Skin epidermis (tissue), 12 donors: ENCODE measurements around the gene PHAX.
A peak's percentile ranks its signal among the peaks of the same experiment; 100 is the strongest.
"Not testable (repeated sequence)": the region's sequence is repeated elsewhere in the genome, so short reads cannot be mapped to it uniquely, and the experiment has no call there.

Source experiments
- H3K27ac ChIP-seq, 21 experiments: fragments of 200-600 bp; sonication (generic) in 11 of 21; one replicate each; pipeline ENCODE4 v1.5.0; 2020; ENCODE audit warnings: mild to moderate bottlenecking in 3 of 21, inconsistent platforms in 2 of 21, moderate library complexity in 2 of 21
- H3K4me3 ChIP-seq, 7 experiments: fragments of 200-600 bp; sonication (generic) in 2 of 7; one replicate each; pipeline ENCODE4 v1.5.0; 2020; ENCODE audit warnings: inconsistent platforms in 2 of 7, mild to moderate bottlenecking in 2 of 7, moderate library complexity in 1 of 7

The PHAX gene, protein sequence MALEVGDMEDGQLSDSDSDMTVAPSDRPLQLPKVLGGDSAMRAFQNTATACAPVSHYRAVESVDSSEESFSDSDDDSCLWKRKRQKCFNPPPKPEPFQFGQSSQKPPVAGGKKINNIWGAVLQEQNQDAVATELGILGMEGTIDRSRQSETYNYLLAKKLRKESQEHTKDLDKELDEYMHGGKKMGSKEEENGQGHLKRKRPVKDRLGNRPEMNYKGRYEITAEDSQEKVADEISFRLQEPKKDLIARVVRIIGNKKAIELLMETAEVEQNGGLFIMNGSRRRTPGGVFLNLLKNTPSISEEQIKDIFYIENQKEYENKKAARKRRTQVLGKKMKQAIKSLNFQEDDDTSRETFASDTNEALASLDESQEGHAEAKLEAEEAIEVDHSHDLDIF

DNA sequence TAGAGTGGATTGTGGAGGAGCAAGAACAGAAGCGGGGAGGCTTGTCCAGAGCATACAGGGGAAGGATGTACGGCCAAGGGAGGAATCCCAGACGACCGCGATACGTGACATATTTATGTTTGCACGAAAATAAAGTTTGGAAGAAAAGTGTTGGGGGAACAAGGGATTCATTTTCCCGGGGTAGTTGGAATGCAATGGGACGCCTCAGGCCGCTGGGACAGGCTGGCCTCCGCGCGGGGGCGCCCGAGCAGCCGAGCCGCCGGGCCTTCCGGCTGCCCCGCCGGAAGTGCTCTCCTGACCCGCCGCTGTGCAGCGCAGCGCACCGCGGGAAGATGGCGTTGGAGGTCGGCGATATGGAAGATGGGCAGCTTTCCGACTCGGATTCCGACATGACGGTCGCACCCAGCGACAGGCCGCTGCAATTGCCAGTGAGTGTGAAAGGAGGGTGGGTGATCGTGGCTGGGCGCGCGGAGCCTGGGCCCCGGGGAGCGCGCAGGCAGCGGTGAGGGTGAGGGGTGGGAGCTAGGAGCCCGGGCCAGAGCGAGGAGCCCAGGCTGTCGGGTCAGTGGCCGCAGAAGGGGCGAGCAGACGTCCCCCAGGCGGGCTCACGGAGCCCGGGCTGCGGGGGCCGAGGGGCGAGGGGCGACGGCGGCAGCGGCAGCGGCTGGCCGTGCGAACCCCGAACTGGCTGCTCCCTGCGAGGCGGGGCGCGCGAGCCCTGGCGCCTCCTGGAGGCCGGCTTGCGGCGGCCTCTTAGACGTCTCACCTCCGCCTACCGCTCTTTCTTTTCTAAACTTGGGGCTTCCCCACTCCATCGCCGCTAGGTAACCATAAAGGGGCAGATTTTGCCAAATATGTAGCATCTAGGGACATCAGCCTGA, at the start of gene PHAX:
Gene PHAX (plus strand): TSS at position 317 of the 881 bp plus-strand sequence. CDS start 16 bp downstream, at position 333.
- peak within 1 kb of the TSS; percentile 67 to 97 (median 90) for H3K27ac ChIP-seq
- H3K4me3 ChIP-seq = peak within 1 kb of the TSS; percentile 77 to 100 (median 97)

DNA sequence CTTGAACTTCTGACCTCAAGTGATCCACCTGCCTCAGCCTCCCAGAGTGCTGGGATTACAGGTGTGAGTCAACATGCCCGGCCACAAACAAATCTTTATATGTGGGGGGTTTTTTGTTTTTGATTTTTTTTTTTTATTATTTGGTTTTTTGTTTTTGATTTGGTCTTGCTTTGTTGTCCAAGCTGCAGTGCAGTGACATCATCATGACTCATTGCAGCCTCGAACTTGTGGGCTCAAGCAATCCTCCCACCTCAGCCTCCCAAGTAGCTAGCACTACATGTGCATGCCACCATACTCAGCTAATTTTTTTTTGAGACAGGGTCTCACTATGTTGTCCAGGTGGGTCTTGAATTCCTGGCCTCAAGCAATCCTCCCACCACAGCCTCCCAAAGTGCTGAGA, 48.1 kb upstream of the PHAX start:
- H3K4me3 ChIP-seq = no peak overlapping the region
- H3K27ac ChIP-seq = no peak overlapping the region

DNA sequence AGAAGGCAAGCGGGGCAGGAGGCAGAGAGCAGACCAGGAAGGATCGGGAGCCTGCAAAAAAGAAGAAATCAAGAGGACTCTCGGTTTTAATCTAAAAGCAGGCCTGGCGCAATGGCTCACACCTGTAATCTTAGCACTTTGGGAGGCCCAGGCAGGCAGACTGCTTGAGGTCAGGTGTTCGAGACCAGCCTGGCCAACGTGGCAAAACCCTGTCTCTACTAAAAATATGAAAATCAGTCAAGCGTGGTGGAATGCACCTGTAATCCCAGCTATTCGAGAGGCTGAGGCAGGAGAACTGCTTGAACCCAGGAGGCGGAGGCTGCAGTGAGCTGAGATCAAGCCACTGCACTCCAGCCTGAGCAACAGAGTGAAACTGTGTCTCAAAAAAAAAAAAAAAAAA, 45.6 kb upstream of the PHAX start:
- H3K27ac ChIP-seq, H3K4me3 ChIP-seq: not testable (repeated sequence)

DNA sequence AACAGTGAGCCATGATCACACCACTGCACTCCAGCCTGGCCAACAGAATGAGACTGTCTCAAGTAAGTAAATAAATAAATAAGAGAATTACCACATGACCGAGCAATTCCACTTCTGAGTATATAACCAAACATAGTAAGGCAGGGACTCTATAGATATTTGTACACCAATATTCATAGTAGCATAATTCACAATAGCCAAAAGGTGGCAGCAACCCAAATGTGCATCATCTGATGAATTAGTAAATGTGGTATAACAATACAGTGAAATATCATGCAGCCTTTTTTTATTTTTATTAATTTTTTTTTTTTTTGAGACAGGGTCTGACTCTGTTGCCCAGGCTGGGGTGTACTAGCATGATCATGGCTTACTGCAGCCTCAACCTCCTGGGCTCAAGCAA, 38.8 kb upstream of the PHAX start:
- no peak overlapping the region for H3K27ac ChIP-seq
- H3K4me3 ChIP-seq = no peak overlapping the region

DNA sequence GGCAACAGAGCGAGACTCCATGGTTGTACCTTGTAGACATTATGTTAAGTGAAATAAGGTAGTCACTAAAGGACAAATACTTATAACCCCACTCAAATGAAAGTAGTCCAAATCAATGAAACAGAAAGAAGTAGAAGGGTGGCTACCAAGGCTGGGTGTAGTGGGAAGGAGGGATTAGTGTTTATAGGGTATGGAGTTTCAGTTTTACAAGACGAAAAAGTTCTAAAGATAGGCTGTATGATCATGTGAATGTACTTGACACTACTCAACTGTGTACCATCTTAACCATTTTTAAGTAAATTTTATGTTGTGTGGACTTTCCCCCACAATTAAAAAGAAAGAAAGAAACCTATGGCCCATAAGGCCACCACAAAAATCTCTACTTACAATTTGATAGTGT, 37.9 kb upstream of the PHAX start:
- Histone ChIP-seq H3K4me3 (no peak overlapping the region), H3K27ac (no peak overlapping the region)

DNA sequence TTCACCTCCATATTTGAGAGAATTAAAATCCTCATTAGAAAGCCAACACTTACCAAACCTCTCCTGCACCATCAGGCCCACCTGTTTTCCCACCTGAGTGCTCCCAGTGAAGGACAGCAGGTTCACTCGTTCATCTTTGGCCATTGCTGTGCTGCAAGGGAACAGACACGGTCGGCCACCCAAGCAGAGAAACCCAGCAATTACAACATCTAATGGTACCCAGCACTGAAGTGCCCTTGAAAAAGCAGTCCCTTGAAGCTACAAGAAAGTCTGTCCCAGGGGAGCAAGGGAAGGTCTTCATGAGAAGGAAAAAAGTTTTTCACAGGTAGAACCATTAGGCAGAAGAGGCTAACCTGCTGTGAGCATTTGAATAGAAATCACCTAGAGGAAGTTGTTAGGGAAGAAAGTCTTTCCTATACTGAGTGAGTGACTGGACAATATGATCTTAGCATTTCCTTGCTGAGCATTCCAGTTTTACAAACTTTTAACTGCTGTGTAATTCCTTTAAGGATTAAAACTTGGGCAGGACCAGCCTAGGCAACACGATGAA, 32.5 kb upstream of the PHAX start:
- Histone ChIP-seq H3K27ac (no peak overlapping the region), H3K4me3 (no peak overlapping the region)

DNA sequence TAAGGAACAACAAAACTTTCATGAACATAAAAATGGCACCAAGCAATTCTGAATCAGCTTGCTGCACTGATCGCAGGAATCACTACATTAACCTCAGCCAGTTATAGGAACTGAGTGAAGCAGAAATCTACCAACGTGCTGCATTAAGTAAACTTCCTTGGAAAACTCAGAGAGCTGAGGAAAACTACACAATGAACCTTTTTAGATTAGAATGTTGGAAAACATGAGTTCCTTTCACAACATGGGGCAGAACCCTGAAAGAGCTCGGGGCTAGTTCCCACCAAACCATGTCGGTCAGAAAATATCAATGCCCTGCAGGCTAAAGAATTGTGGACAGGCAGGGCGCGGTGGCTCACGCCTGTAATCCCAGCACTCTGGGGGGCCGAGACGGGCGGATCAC, 25.1 kb upstream of the PHAX start:
- H3K4me3 ChIP-seq = no peak overlapping the region
- H3K27ac ChIP-seq = no peak overlapping the region

DNA sequence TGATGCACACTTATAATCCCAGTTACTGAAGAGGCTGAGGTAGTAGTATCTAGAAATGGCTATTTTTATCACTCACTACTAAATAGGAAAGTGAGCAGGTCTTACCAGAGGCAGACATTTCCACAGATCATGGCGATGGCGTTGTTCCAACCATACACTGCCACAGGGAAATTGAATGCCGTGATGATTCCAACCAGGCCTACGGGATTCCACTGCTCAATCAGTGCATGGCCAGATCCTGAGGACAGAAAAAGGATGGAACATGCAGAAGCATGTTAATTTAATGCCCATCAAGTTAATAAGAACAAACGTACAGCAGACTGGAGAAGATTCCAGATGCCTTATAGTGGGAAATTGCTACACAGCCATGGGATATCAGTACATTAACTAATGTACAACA, 23.8 kb upstream of the PHAX start:
- no peak overlapping the region for H3K27ac ChIP-seq
- H3K4me3 ChIP-seq = no peak overlapping the region

DNA sequence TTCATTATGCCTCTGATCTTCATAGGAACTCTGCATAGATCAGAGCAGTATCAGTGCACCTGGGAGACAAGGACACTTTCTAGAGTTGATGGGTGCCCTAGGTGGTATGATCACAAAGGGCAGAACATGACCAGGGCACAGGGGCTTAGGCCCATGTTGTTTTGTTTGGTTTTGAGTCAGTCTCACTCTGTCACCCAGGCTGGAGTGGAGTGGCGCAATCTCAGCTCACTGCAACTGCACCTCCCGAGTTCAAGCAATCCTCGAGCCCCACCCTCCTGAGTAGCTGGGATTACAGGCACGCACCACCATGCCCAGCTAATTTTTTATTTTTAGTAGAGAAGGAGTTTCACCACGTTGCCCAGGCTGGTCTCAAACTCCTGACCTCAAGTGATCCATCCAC, 23.3 kb upstream of the PHAX start:
- H3K27ac ChIP-seq = no peak overlapping the region
- no peak overlapping the region for H3K4me3 ChIP-seq

DNA sequence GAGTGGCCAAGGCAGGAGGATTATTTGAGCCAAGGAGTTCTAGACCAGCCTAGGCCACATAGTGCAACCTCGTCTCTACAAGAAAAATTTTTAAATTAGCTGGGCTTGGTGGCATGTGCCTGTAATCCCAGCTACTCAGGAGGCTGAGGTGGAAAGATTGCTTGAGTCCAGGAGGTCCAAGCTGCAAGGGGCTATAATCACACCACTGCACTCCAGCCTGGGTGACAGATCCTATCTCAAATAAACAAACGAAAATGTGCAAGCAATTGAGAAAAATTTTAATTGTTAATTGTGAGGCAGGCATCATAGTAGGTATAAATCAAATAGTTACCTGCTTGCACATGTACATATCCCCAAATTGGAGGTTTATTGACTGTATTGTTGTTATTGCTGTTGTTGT, 21.0 kb upstream of the PHAX start:
- no peak overlapping the region for H3K27ac ChIP-seq
- H3K4me3 ChIP-seq = no peak overlapping the region

DNA sequence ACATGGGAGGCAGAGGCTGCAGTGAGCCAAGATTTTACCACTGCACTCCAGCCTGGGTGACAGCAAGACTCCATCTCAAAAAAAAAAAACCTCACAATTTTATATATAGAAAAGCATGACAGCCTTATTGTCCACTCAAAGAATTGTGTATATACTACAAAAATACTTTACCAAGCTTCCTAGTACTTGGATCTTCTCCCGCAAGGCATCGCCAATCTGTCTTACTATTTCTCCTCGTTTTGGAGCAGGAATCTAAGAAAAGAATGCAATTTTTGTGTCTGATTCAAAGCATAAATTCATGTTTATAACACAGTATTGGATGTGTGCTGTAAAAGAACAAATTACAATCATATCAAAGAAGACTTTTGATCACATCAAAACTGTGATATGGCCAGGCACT, 17.0 kb upstream of the PHAX start:
- H3K4me3 ChIP-seq = no peak overlapping the region
- H3K27ac ChIP-seq = no peak overlapping the region

DNA sequence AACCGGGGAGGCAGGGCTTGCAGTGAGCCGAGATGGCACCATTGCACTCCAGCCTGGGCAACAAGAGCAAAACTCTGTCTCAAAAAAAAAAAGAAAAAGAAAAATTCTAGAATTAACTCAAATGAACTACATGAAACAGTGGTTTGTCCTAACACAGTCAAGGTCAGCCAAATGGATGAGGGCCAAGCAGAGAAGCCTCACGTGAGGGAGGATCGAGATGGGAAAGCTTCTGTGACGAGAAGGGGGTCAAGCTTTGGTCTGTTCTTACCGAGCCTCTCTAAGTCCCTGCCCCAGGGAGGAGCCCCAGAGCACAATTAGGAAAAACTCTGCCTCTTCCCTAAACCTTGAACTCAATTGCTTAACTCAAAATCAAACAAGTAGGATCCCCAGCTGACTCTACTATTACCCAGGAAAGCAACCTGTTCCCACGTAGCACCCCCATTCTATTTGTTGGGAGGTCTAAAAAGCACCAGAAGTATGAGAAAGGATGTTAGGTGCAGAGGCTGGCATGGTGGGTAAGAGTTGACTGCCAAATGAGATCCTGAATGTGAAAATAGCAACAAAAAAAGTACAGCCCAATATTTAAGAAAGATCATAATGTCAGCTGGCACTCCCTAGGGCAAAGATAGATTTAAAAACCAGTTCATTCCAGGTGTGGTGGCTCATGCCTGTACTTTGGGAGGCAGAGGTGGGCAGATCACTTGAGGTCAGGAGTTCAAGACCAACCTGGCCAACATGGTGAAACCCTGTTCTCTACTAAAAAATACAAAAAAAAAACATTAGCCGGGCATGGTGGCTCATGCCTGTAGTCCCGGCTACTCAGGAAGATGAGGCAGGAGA, 13.0 kb upstream of the PHAX start:
- Histone ChIP-seq H3K4me3 (no peak overlapping the region), H3K27ac (no peak overlapping the region)

DNA sequence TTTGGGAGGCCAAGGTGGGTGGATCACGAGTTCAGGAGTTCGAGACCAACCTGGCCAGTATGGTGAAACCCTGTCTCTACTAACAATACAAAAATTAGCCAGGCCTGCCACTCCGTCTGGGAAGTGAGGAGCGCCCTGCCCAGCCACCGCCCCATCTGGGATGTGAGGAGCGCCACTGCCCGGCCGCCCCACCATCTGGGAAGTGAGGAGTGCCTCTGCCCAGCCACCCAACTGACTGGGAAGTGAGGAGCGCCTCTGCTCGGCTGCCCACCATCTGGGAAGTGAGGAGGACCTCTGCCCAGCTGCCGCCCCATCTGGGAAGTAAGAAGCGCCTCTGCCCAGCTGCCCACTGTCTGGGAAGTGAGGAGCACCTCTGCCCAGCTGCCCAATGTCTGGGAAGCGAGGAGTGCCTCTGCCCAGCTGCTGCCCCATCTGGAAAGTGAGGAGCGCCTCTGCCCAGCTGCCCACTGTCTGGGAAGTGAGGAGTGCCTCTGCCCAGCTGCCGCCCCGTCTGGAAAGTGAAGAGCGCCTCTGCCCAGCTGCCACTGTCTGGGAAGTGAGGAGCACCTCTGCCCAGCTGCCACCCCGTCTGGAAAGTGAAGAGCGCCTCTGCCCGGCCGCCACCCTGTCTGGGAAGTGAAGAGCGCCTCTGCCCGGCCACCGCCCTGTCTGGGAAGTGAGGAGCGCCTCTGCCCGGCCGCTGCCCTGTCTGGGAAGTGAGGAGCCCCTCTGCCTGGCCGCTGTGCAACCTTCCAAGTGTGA, 11.0 kb upstream of the PHAX start:
- Histone ChIP-seq H3K4me3 (no peak overlapping the region), H3K27ac (no peak overlapping the region)

DNA sequence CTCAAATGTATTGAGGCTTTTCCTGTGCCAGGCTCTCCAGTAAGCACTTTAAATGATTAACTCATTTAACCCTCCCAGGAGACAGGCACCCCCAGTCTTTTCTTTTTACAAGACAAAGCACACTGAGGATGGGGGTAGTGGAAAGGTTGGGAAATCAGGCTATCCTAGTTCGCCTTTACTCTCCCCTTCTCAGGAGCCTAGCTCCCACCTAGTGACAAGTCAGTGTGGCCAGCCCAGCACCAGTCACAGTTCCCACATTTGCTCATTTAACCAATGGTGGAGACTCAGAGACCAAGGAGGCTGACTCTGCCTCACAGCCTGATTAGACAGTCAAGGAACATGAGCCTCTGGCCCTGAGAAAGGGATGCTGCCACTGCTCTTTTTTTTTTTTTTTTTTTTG, 9.2 kb upstream of the PHAX start:
- Histone ChIP-seq H3K4me3 (no peak overlapping the region), H3K27ac (no peak overlapping the region)

DNA sequence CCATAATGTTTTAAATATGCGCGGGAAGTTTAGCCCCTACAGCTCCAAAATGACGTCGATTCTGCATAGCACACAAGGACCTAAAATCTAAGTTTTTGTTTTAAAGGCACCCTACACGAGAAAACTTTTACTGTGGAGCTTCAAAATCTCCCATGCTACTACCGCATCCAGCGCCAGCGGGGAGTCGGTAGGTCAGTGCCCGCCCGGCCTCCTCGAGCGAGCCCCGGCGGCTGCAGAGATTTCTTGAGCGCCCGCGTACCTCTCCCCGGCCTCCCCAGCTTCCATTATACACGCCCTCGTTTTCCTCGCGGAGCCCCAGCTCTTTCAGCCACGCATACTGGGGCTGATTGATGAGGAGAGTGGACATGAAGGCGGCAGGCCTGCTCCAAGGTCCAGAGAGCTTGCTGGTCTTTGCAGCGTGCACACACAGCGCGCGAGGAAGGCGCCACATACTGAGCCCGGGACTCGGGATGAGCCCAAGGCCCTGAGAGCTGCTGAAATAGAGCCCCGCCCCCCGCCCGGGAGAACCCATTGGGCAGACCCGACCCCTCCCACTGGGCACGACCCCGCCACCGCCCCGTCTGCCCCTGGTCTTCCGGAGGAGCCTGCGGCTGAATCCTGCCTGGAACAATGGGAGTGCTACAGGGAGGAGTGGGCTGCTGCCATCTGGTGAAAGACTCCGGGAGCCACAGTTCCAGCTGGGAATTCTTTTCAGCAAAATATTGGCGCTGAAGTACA, 5.8 kb upstream of the PHAX start, which contains the start of gene ALDH7A1:
Gene ALDH7A1 (minus strand): TSS at position 472 of the 738 bp plus-strand sequence. CDS start 21 bp downstream, at position 451.
- peak within 1 kb of the TSS; percentile 4 to 88 (median 73) for H3K27ac ChIP-seq
- H3K4me3 ChIP-seq = peak within 1 kb of the TSS; percentile 36 to 63 (median 57)

DNA sequence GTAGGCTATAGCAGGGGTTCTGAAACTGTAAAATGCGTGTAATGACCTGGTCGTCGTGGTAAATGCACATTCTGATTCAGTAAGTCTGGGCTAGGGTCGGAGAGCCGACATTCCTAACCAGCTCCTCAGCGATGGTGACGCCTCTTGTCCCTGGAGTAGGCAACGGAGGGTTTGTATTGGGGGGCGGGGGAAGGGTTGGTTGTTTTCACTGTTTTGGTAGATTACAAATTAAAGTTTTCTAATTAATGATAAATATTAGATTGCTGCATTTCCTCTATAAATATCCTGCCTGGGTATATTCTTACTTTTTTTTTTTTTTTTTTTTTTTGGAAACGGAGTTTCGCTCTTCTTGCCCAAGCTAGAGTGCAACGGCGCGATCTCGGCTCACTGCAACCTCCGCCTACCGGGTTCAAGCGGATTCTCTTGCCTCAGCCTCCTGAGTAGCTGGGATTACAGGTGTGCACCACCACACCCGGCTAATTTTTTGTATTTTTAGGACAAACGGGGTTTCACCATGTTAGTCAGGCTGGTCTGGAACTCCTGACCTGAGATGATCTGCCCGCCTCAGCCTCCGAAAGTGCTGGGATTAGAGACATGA, 5.2 kb upstream of the PHAX start:
- Histone ChIP-seq H3K4me3 (peak overlapping the region; percentile 36 to 63 (median 57)), H3K27ac (peak overlapping the region in 15 of 21 experiments; percentile 55 to 88 (median 73))

DNA sequence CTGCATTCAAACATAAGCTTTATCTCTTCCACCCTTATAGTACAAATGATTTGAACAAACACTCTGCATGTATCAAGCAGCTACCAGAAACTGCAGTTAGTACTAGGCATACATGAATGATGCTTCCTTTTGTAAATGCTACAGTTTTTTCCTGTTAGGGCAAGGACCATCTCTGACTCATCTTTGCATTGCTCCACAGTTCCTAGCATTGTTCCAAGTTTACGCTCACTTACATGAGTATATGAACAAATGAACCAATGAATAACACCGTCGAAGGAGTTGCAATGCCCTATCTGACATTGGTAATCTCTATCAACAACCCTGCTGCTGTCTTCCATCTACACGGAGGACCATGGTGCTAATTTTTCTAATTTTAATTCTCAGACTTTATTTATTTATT, 3.6 kb upstream of the PHAX start:
- H3K27ac ChIP-seq = peak overlapping the region in 9 of 21 experiments; percentile 25 to 67 (median 45)

DNA sequence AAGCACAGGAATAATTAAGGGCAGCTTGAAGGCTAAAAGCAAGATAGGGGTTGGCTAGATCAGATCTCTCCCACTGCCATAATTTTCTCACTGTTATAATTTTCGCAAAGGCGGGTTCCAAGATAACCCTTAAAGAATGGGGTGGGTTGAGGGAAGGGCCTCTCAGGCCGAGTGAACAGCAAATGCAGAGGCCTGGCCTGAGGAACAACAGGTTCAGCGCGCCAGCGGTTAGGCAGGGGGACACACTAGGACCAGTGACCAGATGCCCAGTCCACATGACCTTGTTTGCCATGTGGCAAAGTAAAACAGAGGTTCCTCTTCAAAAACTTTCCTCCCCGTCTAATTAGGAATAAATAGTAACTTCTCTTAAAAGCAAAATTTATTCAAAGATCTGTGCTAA, 1.2 kb upstream of the PHAX start:
- Histone ChIP-seq H3K27ac (peak overlapping the region in 10 of 21 experiments; percentile 4 to 97 (median 86)), H3K4me3 (no peak overlapping the region)

More for the DNA sequence above, 3.6 kb upstream of the PHAX start:
- H3K4me3 ChIP-seq = no peak overlapping the region
